Ovary (tissue), 9 donors: ENCODE results near the gene DPEP3. TPM values are rescaled to one million over a fixed set of nuclear protein-coding genes. Genes with fewer than 3 reads are reported as not detected.
A peak's percentile ranks its signal among the peaks of the same experiment; 100 is the strongest.

Experiments
- DNase-seq, 5 donors: peaks; one replicate each; pipeline ENCODE4 v3.0.0-alpha.2; 2019 to 2020
- H3K27ac ChIP-seq, 2 donors: fragments of 200-600 bp; one replicate each; pipeline versions ENCODE4 v1.5.1 to v1.8.0; 2019 to 2022
- H3K27me3 ChIP-seq: fragments of 200-600 bp; one replicate; pipeline ENCODE4 v1.8.0; 2022
- H3K36me3 ChIP-seq: fragments of 200-600 bp; sonication (generic); one replicate; pipeline ENCODE4 v1.5.1; 2019
- H3K4me1 ChIP-seq: one replicate; pipeline ENCODE4 v1.8.1; 2013; ENCODE audit warnings: mild to moderate bottlenecking, moderate library complexity; ENCODE audit not compliant: insufficient read depth
- H3K4me3 ChIP-seq: fragments of 200-600 bp; sonication (generic); one replicate; pipeline ENCODE4 v1.5.1; 2017
- H3K9me3 ChIP-seq, 2 donors: fragments of 200-600 bp in 1 of 2; sonication (generic) in 1 of 2; one replicate each; pipeline versions ENCODE4 v1.5.1 to v1.8.1; 2013 to 2019; ENCODE audit warnings: mild to moderate bottlenecking in 1 of 2, moderate library complexity in 1 of 2
- CTCF ChIP-seq, 3 donors: fragments of 450-650 bp in 2 of 3; fragments of 200-600 bp in 1 of 3; IDR thresholded peaks; one replicate each; pipeline versions ENCODE4 v1.5.1 to v1.8.0; 2016 to 2022; ENCODE audit warnings: antibody characterized with exemption in 3 of 3, mild to moderate bottlenecking in 1 of 3
- EP300 ChIP-seq: sonication (generic); formaldehyde crosslinking; IDR thresholded peaks from one replicate; pipeline ENCODE4 v1.6.1; 2017; ENCODE audit warnings: antibody characterized with exemption
- POLR2A ChIP-seq: fragments of 450-650 bp; IDR thresholded peaks from one replicate; pipeline ENCODE4 v1.6.1; 2017; ENCODE audit warnings: antibody characterized with exemption, mild to moderate bottlenecking, moderate library complexity
- WGBS, 3 donors: extraction: QIAGEN DNeasy Blood & Tissue Kit in 1 of 3; methylation state at CpG; one replicate each; pipeline versions ENCODE4 v1.1.5 to v1.1.7; 2013 to 2017; 5-methylcytosine and 5-hydroxymethylcytosine counted together
- intact Hi-C, 4 donors: fragments of 100-400 bp; cut with DNase I; formaldehyde crosslinking; loops; one replicate each; pipeline versions ENCODE4 v1.11.0 to v1.15.1; 2022 to 2023
- polyA plus RNA-seq, 2 donors: library from polyadenylated mRNA; stranded (reverse); fragments of 200-250 nt in 1 of 2; fragments of 350-450 nt in 1 of 2; fragmentation: Illumina TruSeq in 1 of 2; extraction: RNeasy Lipid Tissue Mini Kit (QIAGEN cat#74804) in 1 of 2; gene quantifications; one replicate each; pipeline ENCODE4 v1.2.3, GENCODE V29; 2013 to 2014
- total RNA-seq, 7 donors: library from RNA; depleted of rRNA in 2 of 7; stranded (reverse); fragments of >200 nt in 2 of 7; fragmentation: NEBNext Ultra II Directional in 3 of 7; extraction: Animal tissue kit (Norgen Biotek cat#: 25700) in 3 of 7; gene quantifications; one replicate each; pipeline versions ENCODE4 v1.1.0 to v1.2.4, GENCODE V29; 2016 to 2023
- donor health status: DM: no; HTN: no; CAD: no; lungs with moderate emphysema.
- donor health status: DM: no; HTN: no; CAD: no.
- donor health status: Bipolar disorder and iron deficiency.
- donor health status: DM: yes; HTN: yes; CAD: no.
- donor health status: DM: no; HTN: no; CAD: no.
- donor health status: DM: yes; HTN: yes; CAD: no.

DPEP3 gene
- total and polyA plus RNA-seq, 9 donors = 0.05 to 0.23 TPM; not detected in 7

GRCh38 chr16:67959536-67960329 lies 20.6 kb downstream of the DPEP3 start:
- no peak for TF ChIP-seq EP300
- TF ChIP-seq POLR2A = no peak
- TF ChIP-seq CTCF (IDR thresholded peaks at IDR 0.05) = no peak
- 17 to 34% (median 27%) methylated on average over 11 of the region's 11 CpGs for WGBS, 3 donors
- Histone ChIP-seq H3K9me3 (no peaks in the 10 kb centered on the region), H3K27ac (no peak overlapping the region), H3K36me3 (no peaks in the 10 kb centered on the region), H3K27me3 (no peaks in the 10 kb centered on the region), H3K4me1 (peaks cover 9% of the 10 kb centered on the region), H3K4me3 (no peak overlapping the region)
- intact Hi-C loops = no loop called here
- DNase-seq = peak in 4 of 5 donors; percentile 43 to 71 (median 63)

GRCh38 chr16:67957622-67958021 lies 22.7 kb downstream of the DPEP3 start:
- no peak for TF ChIP-seq CTCF (IDR thresholded peaks at IDR 0.05)
- TF ChIP-seq EP300 = no peak
- TF ChIP-seq POLR2A = no peak
- H3K36me3 ChIP-seq = no peaks in the 10 kb centered on the region
- 89 to 93% (median 91%) methylated on average over 9 of the region's 9 CpGs for WGBS, 3 donors

GRCh38 chr16:67954421-67955196 lies 25.7 kb downstream of the DPEP3 start:
- WGBS, 3 donors = 80 to 89% (median 84%) methylated on average over 9 to 10 of the region's 10 CpGs
- Histone ChIP-seq H3K9me3 (no peaks in the 10 kb centered on the region), H3K36me3 (no peaks in the 10 kb centered on the region), H3K4me3 (no peak overlapping the region), H3K27me3 (no peaks in the 10 kb centered on the region), H3K27ac (no peak overlapping the region), H3K4me1 (peaks cover 3% of the 10 kb centered on the region)
- no peak for TF ChIP-seq POLR2A
- no peak for TF ChIP-seq CTCF (IDR thresholded peaks at IDR 0.05)
- no peak for TF ChIP-seq EP300
- DNase-seq = peak in 1 of 5 donors; percentile 9
- intact Hi-C loops = no loop called here

More at GRCh38 chr16:67957622-67958021, 22.7 kb downstream of the DPEP3 start:
- no peak overlapping the region for H3K27ac ChIP-seq
- no peak overlapping the region for H3K4me3 ChIP-seq
- H3K27me3 ChIP-seq = no peaks in the 10 kb centered on the region
- DNase-seq = peak in 1 of 5 donors; percentile 12
- H3K9me3 ChIP-seq = no peaks in the 10 kb centered on the region
- intact Hi-C loops = no loop called here
- H3K4me1 ChIP-seq = peaks cover 7% of the 10 kb centered on the region

- intact Hi-C loops = no loop called here
- TF ChIP-seq POLR2A (no peak), CTCF (IDR thresholded peaks at IDR 0.05) (no peak), EP300 (no peak)
- H3K27ac ChIP-seq = no peak overlapping the region
- DNase-seq = no peak
- H3K9me3 ChIP-seq = no peaks in the 10 kb centered on the region
- no peak overlapping the region for H3K4me3 ChIP-seq
- H3K36me3 ChIP-seq = no peaks in the 10 kb centered on the region
- H3K4me1 ChIP-seq = no peaks in the 10 kb centered on the region
- WGBS, 3 donors = 80 to 90% (median 81%) methylated on average over 6 to 8 of the region's 8 CpGs
- no peaks in the 10 kb centered on the region for H3K27me3 ChIP-seq
Measured at GRCh38 chr16:67953641-67954375, 26.5 kb downstream of the DPEP3 start.
